Measurements from ENCODE around the gene ELMO2.
A peak's percentile ranks its signal among the peaks of the same experiment; 100 is the strongest.

ELMO2 gene

GRCh38 chr20:46427384-46427783 is 21.0 kb upstream of the ELMO2 start:
- Histone ChIP-seq H3K4me1 (ENCODE audit: insufficient read depth, poor library complexity, severe bottlenecking) (no peaks in the 10 kb centered on the region), H3K27ac (ENCODE audit: poor library complexity, severe bottlenecking) (no peak overlapping the region), H3K9me3 (ENCODE audit: severe bottlenecking) (no peaks in the 10 kb centered on the region), H3K36me3 (ENCODE audit: low read depth) (no peaks in the 10 kb centered on the region), H3K4me3 (ENCODE audit: severe bottlenecking) (no peak overlapping the region), H3K27me3 (ENCODE audit: insufficient read depth, poor library complexity, severe bottlenecking) (peaks cover 73% of the 10 kb centered on the region)
- TF ChIP-seq CTCF (IDR thresholded peaks at IDR 0.05; ENCODE audit: poor library complexity, severe bottlenecking): no peak
- ATAC-seq (ENCODE audit: low read depth): no peak
- no peak for DNase-seq (ENCODE audit: low spot score)

GRCh38 chr20:46423882-46424482 is 17.6 kb upstream of the ELMO2 start:
- Histone ChIP-seq H3K9me3 (ENCODE audit: severe bottlenecking) (no peaks in the 10 kb centered on the region), H3K4me3 (ENCODE audit: severe bottlenecking) (no peak overlapping the region)

GRCh38 chr20:46423342-46423741 is 16.9 kb upstream of the ELMO2 start:
- DNase-seq (ENCODE audit: low spot score) (peak; percentile 54), ATAC-seq (ENCODE audit: low read depth) (peak; percentile 17; the same call in 2 of the 3 replicates)
- no peak overlapping the region for H3K27ac ChIP-seq (ENCODE audit: poor library complexity, severe bottlenecking)
- no peaks in the 10 kb centered on the region for H3K4me1 ChIP-seq (ENCODE audit: insufficient read depth, poor library complexity, severe bottlenecking)
- peaks cover 65% of the 10 kb centered on the region for H3K27me3 ChIP-seq (ENCODE audit: insufficient read depth, poor library complexity, severe bottlenecking)
- H3K36me3 ChIP-seq (ENCODE audit: low read depth): no peaks in the 10 kb centered on the region
- TF ChIP-seq CTCF (IDR thresholded peaks at IDR 0.05; ENCODE audit: poor library complexity, severe bottlenecking): no peak
- no peak overlapping the region for H3K4me3 ChIP-seq (ENCODE audit: severe bottlenecking)
- H3K9me3 ChIP-seq (ENCODE audit: severe bottlenecking): no peaks in the 10 kb centered on the region

More at GRCh38 chr20:46423882-46424482, 17.6 kb upstream of the ELMO2 start:
- Histone ChIP-seq H3K4me1 (ENCODE audit: insufficient read depth, poor library complexity, severe bottlenecking) (no peaks in the 10 kb centered on the region), H3K27ac (ENCODE audit: poor library complexity, severe bottlenecking) (no peak overlapping the region), H3K27me3 (ENCODE audit: insufficient read depth, poor library complexity, severe bottlenecking) (peaks cover 72% of the 10 kb centered on the region), H3K36me3 (ENCODE audit: low read depth) (no peaks in the 10 kb centered on the region)
- DNase-seq (ENCODE audit: low spot score): peak; percentile 23
- ATAC-seq (ENCODE audit: low read depth): peak; percentile 92
- TF ChIP-seq CTCF (IDR thresholded peaks at IDR 0.05; ENCODE audit: poor library complexity, severe bottlenecking): no peak

- no peak for ATAC-seq (ENCODE audit: low read depth)
- TF ChIP-seq CTCF (IDR thresholded peaks at IDR 0.05; ENCODE audit: poor library complexity, severe bottlenecking): no peak
- Histone ChIP-seq H3K27ac (ENCODE audit: poor library complexity, severe bottlenecking) (no peak overlapping the region), H3K36me3 (ENCODE audit: low read depth) (no peaks in the 10 kb centered on the region), H3K9me3 (ENCODE audit: severe bottlenecking) (no peaks in the 10 kb centered on the region), H3K27me3 (ENCODE audit: insufficient read depth, poor library complexity, severe bottlenecking) (peaks cover 48% of the 10 kb centered on the region), H3K4me1 (ENCODE audit: insufficient read depth, poor library complexity, severe bottlenecking) (no peaks in the 10 kb centered on the region), H3K4me3 (ENCODE audit: severe bottlenecking) (no peak overlapping the region)
- peak; percentile 22 for DNase-seq (ENCODE audit: low spot score)
These were observed 14.5 kb upstream of the ELMO2 start for GRCh38 chr20:46420878-46421277.

- Histone ChIP-seq H3K27me3 (ENCODE audit: insufficient read depth, poor library complexity, severe bottlenecking) (peaks cover 47% of the 10 kb centered on the region), H3K4me3 (ENCODE audit: severe bottlenecking) (no peak overlapping the region), H3K27ac (ENCODE audit: poor library complexity, severe bottlenecking) (no peak overlapping the region), H3K4me1 (ENCODE audit: insufficient read depth, poor library complexity, severe bottlenecking) (no peaks in the 10 kb centered on the region), H3K36me3 (ENCODE audit: low read depth) (no peaks in the 10 kb centered on the region), H3K9me3 (ENCODE audit: severe bottlenecking) (no peaks in the 10 kb centered on the region)
- TF ChIP-seq CTCF (IDR thresholded peaks at IDR 0.05; ENCODE audit: poor library complexity, severe bottlenecking): no peak
- no peak for DNase-seq (ENCODE audit: low spot score)
- ATAC-seq (ENCODE audit: low read depth): no peak
These were observed 13.5 kb upstream of the ELMO2 start for GRCh38 chr20:46419882-46420281.

Data from RWPE2 (cell line).